Measurements from ENCODE around the gene C1QTNF2. TPM values are rescaled to one million over a fixed set of nuclear protein-coding genes. Genes with fewer than 3 reads are reported as not detected.

C1QTNF2 gene
- total RNA-seq, 1 donor from 2014 or later = 0.62 TPM

DNA sequence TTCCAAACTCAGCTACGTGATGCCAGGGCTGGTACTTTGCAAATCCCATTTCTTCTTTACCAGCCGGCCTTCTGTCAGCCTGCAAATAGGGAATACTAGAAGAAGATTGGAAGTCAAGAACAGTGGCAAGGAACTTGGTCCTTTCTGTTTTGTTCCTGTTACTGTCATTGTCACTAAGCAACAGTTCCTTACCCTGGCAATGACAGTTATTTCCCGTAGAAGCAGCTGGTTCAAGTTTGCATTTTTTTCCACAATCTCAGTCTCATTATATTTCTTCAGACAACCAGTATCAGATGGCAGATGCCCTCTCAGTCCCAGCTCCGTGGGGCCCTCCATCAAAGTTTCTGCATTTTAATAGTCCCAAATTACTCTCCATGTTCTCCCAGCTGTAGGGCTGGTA, 9.1 kb upstream of the C1QTNF2 start:
- no peak for DNase-seq (ENCODE audit: low spot score)
- peaks cover 2% of the 10 kb centered on the region for H3K4me1 Mint-ChIP-seq (ENCODE audit: low read depth)
- TF ChIP-seq, protein P1, sequence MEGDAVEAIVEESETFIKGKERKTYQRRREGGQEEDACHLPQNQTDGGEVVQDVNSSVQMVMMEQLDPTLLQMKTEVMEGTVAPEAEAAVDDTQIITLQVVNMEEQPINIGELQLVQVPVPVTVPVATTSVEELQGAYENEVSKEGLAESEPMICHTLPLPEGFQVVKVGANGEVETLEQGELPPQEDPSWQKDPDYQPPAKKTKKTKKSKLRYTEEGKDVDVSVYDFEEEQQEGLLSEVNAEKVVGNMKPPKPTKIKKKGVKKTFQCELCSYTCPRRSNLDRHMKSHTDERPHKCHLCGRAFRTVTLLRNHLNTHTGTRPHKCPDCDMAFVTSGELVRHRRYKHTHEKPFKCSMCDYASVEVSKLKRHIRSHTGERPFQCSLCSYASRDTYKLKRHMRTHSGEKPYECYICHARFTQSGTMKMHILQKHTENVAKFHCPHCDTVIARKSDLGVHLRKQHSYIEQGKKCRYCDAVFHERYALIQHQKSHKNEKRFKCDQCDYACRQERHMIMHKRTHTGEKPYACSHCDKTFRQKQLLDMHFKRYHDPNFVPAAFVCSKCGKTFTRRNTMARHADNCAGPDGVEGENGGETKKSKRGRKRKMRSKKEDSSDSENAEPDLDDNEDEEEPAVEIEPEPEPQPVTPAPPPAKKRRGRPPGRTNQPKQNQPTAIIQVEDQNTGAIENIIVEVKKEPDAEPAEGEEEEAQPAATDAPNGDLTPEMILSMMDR (IDR thresholded peaks at IDR 0.05) = no peak
- H3K27me3 Mint-ChIP-seq (ENCODE audit: low read depth) = peaks cover 10% of the 10 kb centered on the region
- H3K27ac Mint-ChIP-seq (ENCODE audit: unreplicated experiment) = no peak overlapping the region
- no peaks in the 10 kb centered on the region for H3K36me3 Mint-ChIP-seq (ENCODE audit: low read depth)
- H3K9me3 Mint-ChIP-seq (ENCODE audit: low read depth) = no peaks in the 10 kb centered on the region
- no peak overlapping the region for H3K4me3 Mint-ChIP-seq (ENCODE audit: unreplicated experiment)

DNA sequence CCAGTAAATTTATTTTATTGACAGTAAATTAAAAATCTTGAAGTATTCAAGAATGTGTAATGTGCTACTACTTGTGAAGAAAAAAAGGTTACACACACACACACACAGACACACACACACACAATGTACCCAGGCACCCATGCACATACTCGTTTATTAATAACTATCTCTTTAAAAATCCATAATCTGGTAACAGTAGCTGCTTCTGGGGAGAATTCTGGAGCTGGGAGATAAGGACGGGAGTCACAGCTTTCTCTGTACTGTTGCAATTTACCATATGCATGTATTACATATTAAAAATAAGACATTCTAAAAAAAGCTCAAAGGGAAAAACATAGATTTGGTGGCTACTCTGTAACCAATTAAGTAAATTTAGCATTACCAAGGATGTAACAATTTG, 7.9 kb upstream of the C1QTNF2 start:
- TF ChIP-seq, protein P1 (IDR thresholded peaks at IDR 0.05) = no peak
- H3K4me1 Mint-ChIP-seq (ENCODE audit: low read depth) = peaks cover 2% of the 10 kb centered on the region
- H3K4me3 Mint-ChIP-seq (ENCODE audit: unreplicated experiment) = no peak overlapping the region

DNA sequence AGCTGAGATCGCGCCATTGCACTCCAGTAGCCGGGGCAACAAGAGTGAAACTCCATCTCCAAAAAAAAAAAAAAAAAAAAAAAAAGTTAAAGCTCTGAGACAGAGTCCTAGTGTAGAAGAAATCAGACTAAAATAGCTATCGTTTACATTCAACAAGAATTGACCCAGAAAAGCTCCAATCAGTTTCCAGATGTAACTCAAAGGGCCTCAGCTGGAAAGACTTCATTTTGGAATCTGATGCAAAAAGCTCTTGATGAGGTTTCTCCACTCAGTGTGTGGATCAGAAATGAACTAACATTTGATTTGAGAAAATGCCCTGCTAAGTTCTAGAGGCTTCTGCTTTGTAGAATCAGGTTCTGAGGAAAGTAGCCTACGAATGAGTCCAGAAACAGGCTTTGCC, 7.2 kb upstream of the C1QTNF2 start:
- peaks cover 2% of the 10 kb centered on the region for H3K4me1 Mint-ChIP-seq (ENCODE audit: low read depth)
- no peaks in the 10 kb centered on the region for H3K9me3 Mint-ChIP-seq (ENCODE audit: low read depth)
- H3K27me3 Mint-ChIP-seq (ENCODE audit: low read depth) = peaks cover 23% of the 10 kb centered on the region
- DNase-seq (ENCODE audit: low spot score) = no peak
- TF ChIP-seq, protein P1 (IDR thresholded peaks at IDR 0.05) = no peak
- no peak overlapping the region for H3K27ac Mint-ChIP-seq (ENCODE audit: unreplicated experiment)
- no peak overlapping the region for H3K4me3 Mint-ChIP-seq (ENCODE audit: unreplicated experiment)
- H3K36me3 Mint-ChIP-seq (ENCODE audit: low read depth) = no peaks in the 10 kb centered on the region

More for the DNA sequence above, 7.9 kb upstream of the C1QTNF2 start:
- no peak for DNase-seq (ENCODE audit: low spot score)
- Mint-ChIP-seq H3K9me3 (ENCODE audit: low read depth) (no peaks in the 10 kb centered on the region), H3K27me3 (ENCODE audit: low read depth) (peaks cover 16% of the 10 kb centered on the region), H3K36me3 (ENCODE audit: low read depth) (no peaks in the 10 kb centered on the region), H3K27ac (ENCODE audit: unreplicated experiment) (no peak overlapping the region)

DNA sequence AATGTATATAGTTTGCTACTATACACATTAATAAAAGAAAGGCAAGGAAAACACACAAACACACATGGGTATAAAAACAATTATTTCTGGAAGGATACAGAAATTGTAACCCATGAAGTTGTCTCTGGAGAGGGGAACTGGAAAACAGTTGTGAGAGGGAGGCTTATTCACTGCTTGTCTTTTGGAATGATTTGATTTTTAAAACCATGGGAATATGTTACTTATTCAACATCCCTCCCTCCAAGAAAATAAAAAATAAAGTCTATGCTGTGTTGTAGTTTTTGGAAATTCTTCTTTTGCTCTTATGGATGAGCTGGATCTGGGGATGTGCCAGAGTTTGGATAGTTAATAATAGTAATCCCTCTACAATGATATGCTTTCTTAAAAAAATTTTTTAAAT, 6.0 kb upstream of the C1QTNF2 start:
- H3K9me3 Mint-ChIP-seq (ENCODE audit: low read depth) = no peaks in the 10 kb centered on the region
- H3K27me3 Mint-ChIP-seq (ENCODE audit: low read depth) = peaks cover 29% of the 10 kb centered on the region
- H3K27ac Mint-ChIP-seq (ENCODE audit: unreplicated experiment) = no peak overlapping the region
- H3K36me3 Mint-ChIP-seq (ENCODE audit: low read depth) = no peaks in the 10 kb centered on the region
- TF ChIP-seq, protein P1 (IDR thresholded peaks at IDR 0.05) = no peak
- peaks cover 2% of the 10 kb centered on the region for H3K4me1 Mint-ChIP-seq (ENCODE audit: low read depth)
- H3K4me3 Mint-ChIP-seq (ENCODE audit: unreplicated experiment) = no peak overlapping the region
- no peak for DNase-seq (ENCODE audit: low spot score)

DNA sequence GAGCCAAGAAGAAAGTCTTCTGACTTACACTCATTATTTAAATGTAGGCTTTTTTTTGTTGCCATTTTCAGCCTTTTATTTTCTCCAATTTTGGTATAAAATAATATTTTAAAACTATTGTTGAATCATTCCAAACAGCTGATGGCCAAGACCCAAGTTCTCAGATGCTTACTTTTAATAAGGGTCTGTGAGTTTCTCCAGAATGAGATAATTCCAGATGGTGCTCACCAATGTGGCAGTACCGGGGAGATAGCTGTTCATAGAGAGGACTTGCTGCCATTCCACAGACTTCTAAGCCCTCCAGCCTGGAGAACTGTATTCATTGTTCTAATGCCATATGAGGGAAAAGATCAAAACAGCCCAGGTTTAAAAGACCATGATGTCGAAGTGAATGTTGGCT, 5.3 kb upstream of the C1QTNF2 start:
- H3K4me1 Mint-ChIP-seq (ENCODE audit: low read depth) = peaks cover 6% of the 10 kb centered on the region
- H3K27ac Mint-ChIP-seq (ENCODE audit: unreplicated experiment) = no peak overlapping the region
- H3K4me3 Mint-ChIP-seq (ENCODE audit: unreplicated experiment) = no peak overlapping the region
- no peaks in the 10 kb centered on the region for H3K36me3 Mint-ChIP-seq (ENCODE audit: low read depth)
- peaks cover 31% of the 10 kb centered on the region for H3K27me3 Mint-ChIP-seq (ENCODE audit: low read depth)
- TF ChIP-seq, protein P1 (IDR thresholded peaks at IDR 0.05) = no peak
- H3K9me3 Mint-ChIP-seq (ENCODE audit: low read depth) = no peaks in the 10 kb centered on the region
- no peak for DNase-seq (ENCODE audit: low spot score)
